Endothelial cell of umbilical vein (primary cell): ENCODE data around the gene ACO2. TPM values are rescaled to one million over a fixed set of nuclear protein-coding genes. Genes with fewer than 3 reads are reported as not detected.
A peak's percentile ranks its signal among the peaks of the same experiment; 100 is the strongest.

Source experiments
- BruUV-seq: library from RNA; stranded (reverse); fragments of 400-500 nt; replicated peaks from 2 replicates; lab custom pipeline; 2021; lab: Mats Ljungman, UMichigan
- CTCF ChIA-PET: fragments of 300-600, 350-600 bp; sonication (Branson Sonifier 250); formaldehyde crosslinking; loops from one replicate; lab custom pipeline; 2021; ENCODE audit warnings: antibody characterized with exemption, inconsistent platforms; lab: Charles Lee
- POLR2A ChIA-PET: fragments of 300-600, 350-600 bp; sonication (Branson Sonifier 250); formaldehyde crosslinking; loops from one replicate; lab custom pipeline; 2021; ENCODE audit warnings: antibody characterized with exemption, inconsistent platforms; lab: Charles Lee
- DNase-seq: peaks from one replicate; pipeline ENCODE4 v3.0.0-alpha.2; 2011; ENCODE audit warnings: low read depth, low spot score
- FAIRE-seq: peaks from 2 replicates; lab custom pipeline; 2011; peaks lifted over from hg19 to GRCh38; lab: Jason Lieb, UNC
- H2AFZ ChIP-seq: 2 replicates; pipeline ENCODE4 v1.6.0; 2012; ENCODE audit warnings: low read depth, low read length, control low read depth, inconsistent platforms
- H3K27ac ChIP-seq: 2 replicates; pipeline ENCODE4 v1.5.1; 2011; ENCODE audit warnings: low read depth, mild to moderate bottlenecking, control low read depth, low read length, moderate library complexity; ENCODE audit not compliant: insufficient read depth
- H3K27me3 ChIP-seq, 2 experiments: 2 replicates each; pipeline versions ENCODE4 v1.6.0 to v1.6.1; 2011; ENCODE audit warnings: low read length in 2 of 2, mixed read lengths in 1 of 2; ENCODE audit not compliant: control insufficient read depth in 2 of 2, insufficient read depth in 2 of 2
- H3K36me3 ChIP-seq, 2 experiments: 2 replicates in 1 of 2; 3 replicates in 1 of 2; pipeline ENCODE4 v1.5.1; 2011; ENCODE audit warnings: low read length in 2 of 2, mild to moderate bottlenecking in 1 of 2, moderate library complexity in 1 of 2; ENCODE audit not compliant: control insufficient read depth in 2 of 2, insufficient read depth in 2 of 2; ENCODE audit errors: extremely low read depth in 1 of 2
- H3K4me1 ChIP-seq: 3 replicates; pipeline ENCODE4 v1.5.1; 2011; ENCODE audit warnings: mild to moderate bottlenecking, low read length; ENCODE audit not compliant: control insufficient read depth, insufficient read depth; ENCODE audit errors: extremely low read depth
- H3K4me2 ChIP-seq: 2 replicates; pipeline ENCODE4 v1.6.1; 2011; ENCODE audit warnings: low read length, control low read depth, mixed read lengths; ENCODE audit not compliant: insufficient read depth
- H3K4me3 ChIP-seq, 3 experiments: fragments of 200-600 bp in 1 of 3; sonication (generic), shearing (Covaris generic) in 1 of 3; replicated peaks in 1 of 3; 2 replicates each; pipeline ENCODE4 v1.5.1; 2011 to 2016; ENCODE audit warnings: control low read depth in 3 of 3, low read length in 3 of 3, mild to moderate bottlenecking in 2 of 3, inconsistent platforms in 1 of 3, low read depth in 1 of 3, moderate library complexity in 1 of 3; ENCODE audit not compliant: insufficient read depth in 1 of 3
- H3K79me2 ChIP-seq: 2 replicates; pipeline ENCODE4 v1.6.0; 2012; ENCODE audit warnings: low read length, inconsistent platforms; ENCODE audit not compliant: control insufficient read depth, insufficient read depth
- H3K9ac ChIP-seq: replicated peaks from 2 replicates; pipeline ENCODE3; 2011; ENCODE audit warnings: low read length, control low read depth; ENCODE audit not compliant: insufficient read depth; ENCODE audit errors: extremely low read depth
- H3K9me1 ChIP-seq: replicated peaks from 3 replicates; pipeline ENCODE4 v1.6.0; 2011; ENCODE audit warnings: mild to moderate bottlenecking, low read length; ENCODE audit not compliant: control insufficient read depth, insufficient read depth; ENCODE audit errors: extremely low read depth
- H3K9me3 ChIP-seq: replicated peaks from 2 replicates; pipeline ENCODE4 v1.5.1; 2012; ENCODE audit warnings: low read length, inconsistent platforms; ENCODE audit not compliant: control insufficient read depth, insufficient read depth
- H4K20me1 ChIP-seq: replicated peaks from 2 replicates; pipeline ENCODE3; 2011; ENCODE audit warnings: mild to moderate bottlenecking, low read length; ENCODE audit not compliant: control insufficient read depth, insufficient read depth; ENCODE audit errors: extremely low read depth
- CTCF ChIP-seq, 2 donors: IDR thresholded peaks; 1 replicate in 1 of 2; 2 replicates in 1 of 2; pipeline ENCODE4 v1.5.1; 2011; ENCODE audit warnings: low read length in 2 of 2, mild to moderate bottlenecking in 2 of 2, moderate library complexity in 2 of 2, control low read depth in 1 of 2, inconsistent platforms in 1 of 2, low read depth in 1 of 2; ENCODE audit not compliant: insufficient read depth in 1 of 2; ENCODE audit errors: extremely low read depth in 1 of 2
- EZH2 ChIP-seq: IDR thresholded peaks from 2 replicates; pipeline ENCODE4 v1.6.1; 2012; ENCODE audit warnings: borderline replicate concordance, low read depth, mild to moderate bottlenecking, moderate library complexity, low read length, inconsistent platforms; ENCODE audit not compliant: severe bottlenecking
- FOS ChIP-seq: IDR thresholded peaks from 2 replicates; pipeline ENCODE4 v1.6.1; 2011; ENCODE audit warnings: mild to moderate bottlenecking, low read length, moderate library complexity, borderline replicate concordance; ENCODE audit not compliant: insufficient read depth
- GATA2 ChIP-seq: IDR thresholded peaks from 2 replicates; pipeline ENCODE4 v1.7.0; 2011; ENCODE audit warnings: low read depth, mild to moderate bottlenecking, moderate library complexity, mixed read lengths, low read length; ENCODE audit not compliant: insufficient read length, insufficient read depth
- JUN ChIP-seq: IDR thresholded peaks from 2 replicates; pipeline ENCODE4 v1.6.1; 2011; ENCODE audit warnings: borderline replicate concordance, low read depth; ENCODE audit not compliant: insufficient read length, insufficient read depth
- MYC ChIP-seq: IDR thresholded peaks from one replicate; pipeline ENCODE4 v1.6.1; 2011; ENCODE audit warnings: mild to moderate bottlenecking, low read depth, low read length
- POLR2A ChIP-seq: IDR thresholded peaks from 2 replicates; pipeline ENCODE4 v1.6.1; 2012; ENCODE audit warnings: low read depth, mild to moderate bottlenecking, control low read depth, low read length
- POLR2AphosphoS5 ChIP-seq: IDR thresholded peaks from 2 replicates; pipeline ENCODE4 v1.6.1; 2012; ENCODE audit warnings: low read depth, mild to moderate bottlenecking, control low read depth, low read length, moderate library complexity; ENCODE audit not compliant: insufficient read depth
- dilution Hi-C: fragments of 300-500 bp; cut with MboI; formaldehyde crosslinking; loops from one replicate; pipeline ENCODE4 v1.15.0; 2019; ENCODE audit warnings: low sequenced_read_pairs; ENCODE audit not compliant: extremely low pct_ligation_motif_present
- intact Hi-C: fragments of 100-400 bp; cut with micrococcal nuclease; formaldehyde crosslinking; loops from one replicate; pipeline ENCODE4 v1.10.0; 2022
- polyA plus RNA-seq, 4 experiments: library from polyadenylated mRNA; depleted of rRNA in 3 of 4; stranded (reverse) in 3 of 4; unstranded in 1 of 4; fragments of >200 nt; gene quantifications; 2 replicates each; pipeline versions ENCODE4 v1.2.1 to v1.2.3, GENCODE V29; 2011 to 2012; ENCODE audit warnings: missing spikeins in 1 of 4
- total RNA-seq: library from RNA; stranded (reverse); gene quantifications from 2 replicates; pipeline ENCODE4 v1.2.3, GENCODE V29; 2021
- TF ChIP-seq, protein P1 (sequence below): IDR thresholded peaks from 2 replicates; pipeline ENCODE4 v1.6.1; 2011; ENCODE audit not compliant: insufficient read depth, insufficient read length

Gene ACO2
- total and polyA plus RNA-seq, 2 donors (not counting 3 experiments of a cell fraction or from before 2014, with no cell fraction given) = 63.8 to 79.7 TPM

DNA sequence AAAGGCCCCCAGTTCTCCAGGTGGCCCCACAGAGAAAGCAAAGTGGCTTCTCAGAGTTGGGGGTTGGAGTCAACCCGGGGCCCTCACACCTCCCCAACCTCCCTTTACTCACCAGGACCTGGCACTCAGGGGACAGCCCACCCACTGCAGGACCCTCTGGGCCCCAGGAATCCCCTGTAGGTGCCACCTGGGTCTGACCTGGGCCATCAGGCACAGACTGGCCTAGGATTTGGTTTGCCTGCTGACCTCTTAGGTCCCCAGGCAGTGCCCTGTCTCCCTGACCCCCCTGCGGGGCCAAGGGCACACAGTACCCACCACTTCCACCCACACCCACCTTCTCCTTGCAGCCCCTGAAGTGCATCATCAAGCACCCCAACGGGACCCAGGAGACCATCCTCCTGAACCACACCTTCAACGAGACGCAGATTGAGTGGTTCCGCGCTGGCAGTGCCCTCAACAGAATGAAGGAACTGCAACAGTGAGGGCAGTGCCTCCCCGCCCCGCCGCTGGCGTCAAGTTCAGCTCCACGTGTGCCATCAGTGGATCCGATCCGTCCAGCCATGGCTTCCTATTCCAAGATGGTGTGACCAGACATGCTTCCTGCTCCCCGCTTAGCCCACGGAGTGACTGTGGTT, 59.3 kb downstream of the ACO2 start:
- no peak overlapping the region for H3K9ac ChIP-seq
- CTCF ChIA-PET = interaction anchor here (1.5 to 4.5 kb wide), 4 partner anchors 11 to 125 kb away, joined by 6 to 124 read pairs (median 16); partner anchors contain the start of gene PMM1
- intact Hi-C loops (no loop called here), dilution Hi-C loops (no loop called here)
- no peaks in the 10 kb centered on the region for H3K4me1 ChIP-seq
- FAIRE-seq (no peak), DNase-seq (no peak)
- H3K79me2 ChIP-seq = no peaks in the 10 kb centered on the region
- POLR2A ChIA-PET = no interaction called here
- no peak overlapping the region for H3K4me3 ChIP-seq
- no peak for TF ChIP-seq GATA2
- TF ChIP-seq, protein P1, sequence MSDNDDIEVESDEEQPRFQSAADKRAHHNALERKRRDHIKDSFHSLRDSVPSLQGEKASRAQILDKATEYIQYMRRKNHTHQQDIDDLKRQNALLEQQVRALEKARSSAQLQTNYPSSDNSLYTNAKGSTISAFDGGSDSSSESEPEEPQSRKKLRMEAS = no peak
- TF ChIP-seq FOS = no peak
- TF ChIP-seq EZH2 = no peak
- no peak for TF ChIP-seq MYC
- no peak for TF ChIP-seq POLR2A
- TF ChIP-seq CTCF (IDR thresholded peaks at IDR 0.05; ENCODE audit: extremely low read depth in 1 of 2, insufficient read depth in 1 of 2, low read depth in 1 of 2, low read length in 2 of 2) = no peak
- TF ChIP-seq POLR2AphosphoS5 = no peak
- TF ChIP-seq JUN = no peak
- no peaks in the 10 kb centered on the region for H4K20me1 ChIP-seq
- H3K36me3 ChIP-seq = peaks cover 2 to 49% of the 10 kb centered on the region in 2 experiments
- no peaks in the 10 kb centered on the region for H3K9me1 ChIP-seq
- H3K27me3 ChIP-seq = no peaks in the 10 kb centered on the region
- H3K4me2 ChIP-seq = no peak overlapping the region
- BruUV-seq = TSS peak; percentile 66
- no peak overlapping the region for H3K27ac ChIP-seq
- H2AFZ ChIP-seq = no peak overlapping the region
- no peaks in the 10 kb centered on the region for H3K9me3 ChIP-seq
